NT2/D1 (cell line): ENCODE results near the gene XRCC4.
"Not testable (repeated sequence)": the region's sequence is repeated elsewhere in the genome, so short reads cannot be mapped to it uniquely, and the experiment has no call there.

Source experiments
- SUZ12 ChIP-seq: IDR thresholded peaks from 2 replicates; pipeline ENCODE4 v1.6.1; 2011; ENCODE audit not compliant: insufficient read length, insufficient read depth; ENCODE audit errors: extremely low read depth
- YY1 ChIP-seq: IDR thresholded peaks from 2 replicates; pipeline ENCODE4 v1.6.1; 2011; ENCODE audit not compliant: insufficient read length, insufficient read depth

- TF ChIP-seq SUZ12, YY1: not testable (repeated sequence)
These were observed 75.6 kb downstream of the XRCC4 start for GRCh38 chr5:83152996-83153395.
